ENCODE results near the gene SLC8A1.
"Not testable (repeated sequence)": the region's sequence is repeated elsewhere in the genome, so short reads cannot be mapped to it uniquely, and the experiment has no call there.

SLC8A1 gene

GRCh38 chr2:40095000-40095399 lies 356.9 kb downstream of the SLC8A1 start:
- H3K4me3 ChIP-seq (ENCODE audit: low read depth, low read length) = no peak overlapping the region

DNA sequence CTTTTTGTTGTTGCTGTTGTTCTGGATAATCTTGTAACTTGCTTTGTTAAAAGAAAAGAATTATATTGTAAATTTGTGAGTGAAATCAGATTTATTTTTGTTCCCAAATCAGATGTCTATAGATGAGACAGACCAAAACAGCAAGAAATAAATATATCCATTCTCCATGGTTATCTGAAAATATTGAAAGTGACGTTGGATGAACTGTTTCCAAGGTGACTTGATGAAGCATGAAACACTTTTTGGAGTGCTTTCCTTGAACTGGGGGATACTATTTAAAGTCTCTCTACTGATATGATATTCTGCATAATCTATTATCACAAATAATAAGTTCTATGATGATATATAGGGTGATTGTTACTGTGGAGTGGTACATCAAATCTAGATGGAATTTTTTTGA lies 357.4 kb downstream of the SLC8A1 start:
- H3K4me3 ChIP-seq (ENCODE audit: low read depth, low read length) = no peak overlapping the region

DNA sequence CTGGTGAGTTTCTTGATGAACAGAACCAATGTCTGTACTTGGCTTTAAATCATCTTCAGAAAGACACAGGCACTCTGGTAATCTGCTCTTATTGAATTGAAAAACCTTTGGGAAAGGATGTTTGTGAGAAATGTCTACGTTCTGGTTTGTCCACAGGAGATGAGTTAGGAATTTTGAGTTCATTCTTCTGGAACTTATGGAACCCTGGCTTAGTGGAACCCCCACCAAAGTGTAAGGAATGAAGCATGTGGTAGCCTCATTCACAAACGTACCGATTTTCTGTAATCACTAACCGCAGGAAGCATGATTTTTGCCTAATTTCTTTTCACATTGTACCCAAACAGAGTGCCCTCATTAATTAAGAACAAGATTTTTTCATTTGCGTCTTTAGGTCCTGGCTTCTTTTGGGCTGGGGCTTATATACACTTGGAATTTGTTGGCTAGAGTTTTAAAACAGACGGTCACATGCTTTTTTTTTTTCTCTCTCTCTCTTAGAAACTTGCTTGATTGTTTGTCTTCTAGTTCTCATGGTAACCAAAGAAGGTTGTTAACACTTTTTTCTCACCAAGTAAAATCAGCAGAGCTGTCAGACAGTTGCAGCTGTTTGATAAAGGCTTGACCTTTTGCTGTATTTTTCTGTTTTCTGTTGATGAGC lies 358.7 kb downstream of the SLC8A1 start:
- H3K4me3 ChIP-seq (ENCODE audit: low read depth, low read length) = no peak overlapping the region

DNA sequence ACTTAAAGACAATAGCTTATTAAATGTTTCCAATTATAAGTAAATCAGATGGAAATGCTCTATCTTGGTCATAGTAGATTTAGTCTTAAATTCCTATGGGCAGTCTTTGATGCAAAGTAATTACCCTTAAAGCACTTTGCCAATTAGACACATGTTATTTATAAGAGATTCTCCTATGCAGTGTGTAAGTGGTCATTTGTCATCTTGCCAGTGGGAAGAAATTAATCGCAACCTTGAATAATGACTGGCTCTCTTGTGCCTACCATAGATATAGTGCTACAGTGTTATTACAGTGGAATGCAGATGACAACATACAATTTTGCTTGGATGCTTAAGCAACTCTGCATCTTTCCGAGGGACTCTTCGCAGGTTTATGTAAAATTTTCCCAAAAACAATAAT lies 361.8 kb downstream of the SLC8A1 start:
- H3K4me3 ChIP-seq (ENCODE audit: low read depth, low read length) = no peak overlapping the region

GRCh38 chr2:40087927-40088326 lies 364.0 kb downstream of the SLC8A1 start:
- H3K4me3 ChIP-seq (ENCODE audit: low read depth, low read length) = no peak overlapping the region

DNA sequence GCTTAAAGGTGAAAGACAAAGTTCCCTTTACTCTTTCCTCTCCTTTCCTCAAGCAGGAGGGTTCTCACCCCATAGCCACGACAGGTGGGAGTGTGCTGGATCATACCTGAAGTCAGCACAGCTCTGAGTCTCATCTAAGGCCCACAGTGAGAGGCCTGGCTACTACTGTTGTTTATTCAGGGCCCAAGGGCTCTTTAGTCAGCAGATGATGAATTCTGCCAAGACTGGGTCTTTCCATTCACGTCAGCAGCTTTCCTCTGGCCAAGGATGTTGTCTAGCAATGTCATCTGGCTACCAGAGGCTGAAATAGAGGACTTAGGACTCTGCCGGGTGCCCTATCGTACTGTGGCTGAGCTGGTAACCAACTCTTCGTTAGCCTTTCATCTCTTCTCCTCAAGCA lies 364.5 kb downstream of the SLC8A1 start:
- H3K4me3 ChIP-seq (ENCODE audit: low read depth, low read length) = no peak overlapping the region

- no peak overlapping the region for H3K4me3 ChIP-seq (ENCODE audit: low read depth, low read length)
Measured at GRCh38 chr2:40085786-40086185, 366.1 kb downstream of the SLC8A1 start.

GRCh38 chr2:40073336-40073735 lies 378.6 kb downstream of the SLC8A1 start:
- H3K4me3 ChIP-seq (ENCODE audit: low read depth, low read length) = not testable (repeated sequence)

GRCh38 chr2:40072442-40073232 lies 379.3 kb downstream of the SLC8A1 start:
- no peak overlapping the region for H3K4me3 ChIP-seq (ENCODE audit: low read depth, low read length)

DNA sequence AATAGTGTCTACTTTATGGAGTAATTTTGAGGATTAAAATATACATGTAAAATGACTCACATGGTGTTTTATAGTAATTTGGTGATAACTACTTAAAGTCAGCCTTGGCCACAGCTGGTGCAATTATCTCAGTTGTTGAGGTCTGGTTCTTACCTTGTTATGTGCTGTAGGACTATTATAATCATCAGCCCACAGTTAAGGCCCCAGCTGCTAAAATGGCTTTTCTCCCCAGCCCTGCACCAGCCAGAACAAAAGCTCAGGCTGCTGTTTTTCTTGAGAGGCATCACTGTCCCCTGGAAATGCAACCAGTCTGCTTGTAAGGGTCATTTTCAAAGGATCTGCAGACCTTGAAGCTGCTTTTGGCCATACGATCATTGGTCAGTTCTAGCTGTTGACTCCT lies 389.5 kb downstream of the SLC8A1 start:
- no peak overlapping the region for H3K4me3 ChIP-seq (ENCODE audit: low read depth, low read length)

DNA sequence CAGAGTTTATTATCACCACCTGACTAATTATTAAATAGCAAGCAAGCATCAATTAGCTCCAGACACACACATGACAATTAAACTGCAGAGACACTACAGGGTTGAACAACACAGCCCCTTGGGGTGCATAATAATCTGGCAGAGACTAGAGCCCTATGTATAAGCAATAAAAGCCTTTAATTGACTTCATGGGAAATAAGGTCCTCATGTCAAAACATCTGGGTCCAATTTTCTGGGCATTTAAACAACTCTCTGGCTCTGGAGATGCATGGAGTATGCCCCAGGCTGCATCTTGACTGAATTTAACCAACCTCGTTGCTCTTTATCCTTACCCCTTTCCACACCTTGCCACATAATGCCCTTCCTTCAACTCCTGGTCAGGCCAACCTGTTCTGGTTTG lies 402.1 kb downstream of the SLC8A1 start:
- no peak overlapping the region for H3K4me3 ChIP-seq (ENCODE audit: low read depth, low read length)

DNA sequence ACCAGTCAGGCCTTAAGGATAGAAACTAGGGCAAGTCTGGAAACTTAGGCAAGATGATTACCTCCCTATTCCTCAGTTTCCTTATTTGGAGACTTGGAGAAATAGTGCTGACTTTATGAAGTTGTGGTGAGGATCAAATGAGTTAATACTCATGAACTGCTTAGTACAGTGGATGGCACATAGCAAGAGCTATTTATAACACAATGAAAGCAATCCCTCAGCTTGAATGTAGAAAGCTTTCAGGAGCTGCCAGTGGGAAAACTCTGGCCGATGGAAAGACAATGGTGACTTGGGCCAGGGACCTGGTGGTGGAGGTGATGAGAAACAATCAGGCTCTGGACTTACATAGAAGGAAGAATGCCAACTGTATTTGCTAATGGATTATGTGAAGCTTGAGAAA lies 403.4 kb downstream of the SLC8A1 start:
- no peak overlapping the region for H3K4me3 ChIP-seq (ENCODE audit: low read depth, low read length)

DNA sequence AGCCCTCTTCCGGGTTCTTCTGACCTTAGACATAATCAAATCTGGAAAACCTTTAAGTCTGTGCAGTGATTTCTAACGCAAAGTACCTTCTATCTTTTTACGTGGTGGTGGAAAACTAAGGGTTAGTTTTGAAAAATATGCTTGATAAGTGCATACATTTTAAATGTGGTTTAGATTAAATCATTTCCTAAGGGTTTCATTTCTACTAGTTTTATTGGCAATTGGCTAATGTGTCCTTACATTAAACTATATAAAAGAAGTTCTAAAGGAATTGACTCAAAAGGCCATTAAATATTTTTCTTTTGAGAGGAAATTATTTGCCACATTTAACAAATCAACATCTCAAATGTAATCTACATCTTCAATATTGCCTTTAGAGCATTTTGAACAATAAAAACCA lies 404.5 kb downstream of the SLC8A1 start:
- H3K4me3 ChIP-seq (ENCODE audit: low read depth, low read length) = no peak overlapping the region
